GM06990 (cell line): ENCODE results near the gene RBM17.

Source experiments
- DNase-seq: peaks from one replicate; pipeline ENCODE4 v3.0.0-alpha.2; 2011; ENCODE audit not compliant: insufficient read length; ENCODE audit errors: extremely low read depth
- H3K27me3 ChIP-seq: replicated peaks from 2 replicates; pipeline ENCODE4 v1.6.0; 2011; ENCODE audit warnings: low read length; ENCODE audit not compliant: control insufficient read depth, insufficient read depth
- H3K36me3 ChIP-seq: 2 replicates; pipeline ENCODE4 v1.5.1; 2011; ENCODE audit warnings: low read length; ENCODE audit not compliant: control insufficient read depth, insufficient read depth
- H3K4me3 ChIP-seq: replicated peaks from 2 replicates; pipeline ENCODE4 v1.5.1; 2011; ENCODE audit warnings: low read depth, mild to moderate bottlenecking, control low read depth, low read length
- CTCF ChIP-seq: IDR thresholded peaks from 2 replicates; pipeline ENCODE4 v1.5.1; 2011; ENCODE audit warnings: low read length, control low read depth, mild to moderate bottlenecking, inconsistent platforms; ENCODE audit not compliant: insufficient read depth, poor library complexity, severe bottlenecking

The RBM17 gene

DNA sequence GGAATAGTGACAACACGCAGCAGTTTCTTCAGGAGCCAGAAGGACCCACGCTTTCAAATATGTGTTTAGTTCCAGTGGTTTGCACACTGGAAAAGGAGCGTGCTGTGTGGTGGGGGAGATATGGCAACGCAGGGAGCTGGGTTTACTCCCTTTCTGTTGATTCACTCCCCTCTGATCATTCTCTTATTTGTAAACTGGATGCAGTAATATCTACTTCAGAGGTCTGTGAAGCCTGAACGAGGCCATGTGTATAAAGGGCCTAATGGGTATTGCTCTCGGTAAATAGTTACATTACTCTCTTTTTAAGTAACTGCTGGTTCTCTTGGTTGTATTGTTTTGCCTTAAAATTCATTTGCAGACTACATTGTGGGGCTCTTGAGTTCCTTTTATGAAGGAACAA, 19.2 kb downstream of the RBM17 start:
- Histone ChIP-seq H3K27me3 (no peaks in the 10 kb centered on the region), H3K4me3 (no peak overlapping the region), H3K36me3 (peaks cover 22% of the 10 kb centered on the region)
- DNase-seq: no peak
- TF ChIP-seq CTCF: no peak

DNA sequence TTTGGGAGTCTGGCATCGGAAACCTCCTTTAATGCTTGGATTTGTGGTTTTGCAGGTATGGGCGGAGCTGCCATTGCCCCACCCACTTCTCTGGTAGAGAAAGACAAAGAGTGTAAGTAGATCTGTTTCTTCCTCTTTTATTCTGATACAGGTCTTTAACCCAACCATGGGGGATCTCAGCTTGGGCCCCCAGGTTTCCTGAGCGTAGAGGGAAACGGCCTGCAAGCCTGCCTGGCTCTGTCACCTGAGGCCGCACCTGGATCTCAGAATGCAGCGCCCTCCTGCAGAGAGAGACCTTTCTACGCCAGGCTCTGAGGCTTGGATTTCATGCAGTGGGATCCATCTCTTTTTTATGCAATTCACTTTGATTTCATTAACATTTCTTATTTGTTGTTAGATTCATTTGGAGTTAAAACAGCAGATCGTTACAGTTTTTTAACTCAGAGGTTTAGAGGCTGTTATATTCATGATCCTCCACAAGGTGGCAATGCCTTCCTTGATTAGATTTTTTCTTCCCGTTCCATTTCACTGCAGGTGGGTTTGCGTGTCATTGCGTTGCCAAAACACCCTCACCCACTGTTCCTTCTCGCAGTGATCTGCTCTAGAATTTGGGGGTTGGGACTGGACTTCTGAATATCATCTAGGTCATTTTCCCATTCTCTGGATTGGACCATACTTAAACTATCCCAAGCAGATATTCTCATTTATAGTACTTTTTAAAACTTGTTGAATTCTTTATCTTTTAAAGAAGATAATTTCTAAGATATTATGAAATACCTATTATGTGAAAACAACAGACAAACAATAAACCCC, 20.0 kb downstream of the RBM17 start:
- no peaks in the 10 kb centered on the region for H3K27me3 ChIP-seq
- H3K36me3 ChIP-seq: peaks cover 22% of the 10 kb centered on the region
- no peak overlapping the region for H3K4me3 ChIP-seq
- DNase-seq: no peak
- peak; percentile 44 for TF ChIP-seq CTCF

GRCh38 chr10:6109444-6109775, 20.6 kb downstream of the RBM17 start:
- Histone ChIP-seq H3K27me3 (no peaks in the 10 kb centered on the region), H3K36me3 (peaks cover 22% of the 10 kb centered on the region), H3K4me3 (no peak overlapping the region)
- TF ChIP-seq CTCF: no peak
- DNase-seq: no peak

DNA sequence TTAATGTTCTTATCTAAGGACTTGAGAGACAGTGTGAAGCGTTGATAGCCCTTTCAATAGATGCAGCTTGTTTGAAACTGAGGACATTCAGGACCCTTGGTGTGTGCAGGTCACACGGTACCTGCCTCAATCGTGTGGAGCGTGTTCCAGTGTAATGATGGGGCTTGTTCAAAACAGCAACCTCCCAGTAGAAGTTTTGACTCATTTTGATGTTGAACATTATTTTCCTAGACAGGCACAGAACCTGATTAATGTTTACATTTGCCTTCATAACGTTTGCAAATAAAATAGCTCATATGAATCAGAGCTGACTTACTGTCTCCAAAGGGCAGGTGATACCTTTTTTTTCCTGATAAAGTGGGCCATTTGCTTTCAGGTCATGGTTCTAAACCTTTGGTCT, 21.3 kb downstream of the RBM17 start:
- DNase-seq: no peak
- no peaks in the 10 kb centered on the region for H3K27me3 ChIP-seq
- no peak overlapping the region for H3K4me3 ChIP-seq
- peaks cover 20% of the 10 kb centered on the region for H3K36me3 ChIP-seq
- TF ChIP-seq CTCF: no peak

GRCh38 chr10:6112893-6113292, 24.1 kb downstream of the RBM17 start:
- peaks cover 19% of the 10 kb centered on the region for H3K36me3 ChIP-seq
- TF ChIP-seq CTCF: no peak

DNA sequence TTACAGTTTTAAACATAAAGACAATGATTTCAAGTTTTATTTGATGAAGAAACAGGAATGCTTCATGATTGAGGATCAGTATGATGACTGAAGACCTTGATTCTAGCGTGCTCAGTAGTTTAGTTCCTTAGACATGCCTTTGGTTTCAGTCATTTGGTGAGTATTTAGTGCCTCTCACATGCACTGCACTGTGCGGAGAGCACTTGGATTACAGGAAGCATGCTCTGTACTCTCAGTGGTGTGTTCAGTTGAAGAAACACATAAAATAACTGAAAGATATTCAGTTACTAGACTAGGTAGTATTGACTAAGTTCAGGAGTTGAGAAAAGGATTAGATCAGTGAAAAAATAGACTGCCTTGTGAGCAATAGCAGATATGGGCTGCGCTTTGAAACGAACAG, 25.5 kb downstream of the RBM17 start:
- no peak for TF ChIP-seq CTCF
- DNase-seq: no peak
- H3K4me3 ChIP-seq: no peak overlapping the region
- H3K27me3 ChIP-seq: no peaks in the 10 kb centered on the region
- peaks cover 19% of the 10 kb centered on the region for H3K36me3 ChIP-seq

More at GRCh38 chr10:6112893-6113292, 24.1 kb downstream of the RBM17 start:
- no peaks in the 10 kb centered on the region for H3K27me3 ChIP-seq
- H3K4me3 ChIP-seq: no peak overlapping the region
- no peak for DNase-seq
